HG03108 (cell line): ENCODE results near the gene HTR1B.

Experiments
- ATAC-seq: cut with Tn5 transposase; IDR thresholded peaks from one replicate; pipeline ENCODE4 v1.9.1; 2021; ENCODE audit warnings: moderate library complexity; ENCODE audit not compliant: unreplicated experiment

The HTR1B gene

GRCh38 chr6:77463308-77463860, at the start of gene HTR1B:
Gene HTR1B (minus strand): TSS chr6:77463491. CDS start chr6:77463403, 88 bp downstream.
- no peak for ATAC-seq

- no peak for ATAC-seq
Observed at GRCh38 chr6:77512554-77512953, 49.3 kb upstream of the HTR1B start.

GRCh38 chr6:77511860-77512259, 48.6 kb upstream of the HTR1B start:
- no peak for ATAC-seq

- no peak for ATAC-seq
Observed at GRCh38 chr6:77502981-77503380, 39.7 kb upstream of the HTR1B start.

- no peak for ATAC-seq
Observed at GRCh38 chr6:77492530-77492929, 29.2 kb upstream of the HTR1B start.

- ATAC-seq = no peak
Observed at GRCh38 chr6:77487808-77488425, 24.6 kb upstream of the HTR1B start.

GRCh38 chr6:77482981-77483380, 19.7 kb upstream of the HTR1B start:
- no peak for ATAC-seq

GRCh38 chr6:77474973-77475372, 11.7 kb upstream of the HTR1B start:
- ATAC-seq = no peak

GRCh38 chr6:77474286-77474956, 11.1 kb upstream of the HTR1B start:
- no peak for ATAC-seq

GRCh38 chr6:77470983-77471382, 7.7 kb upstream of the HTR1B start:
- ATAC-seq = no peak

- ATAC-seq = no peak
Observed at GRCh38 chr6:77468939-77469338, 5.6 kb upstream of the HTR1B start.

GRCh38 chr6:77466451-77467437, 3.5 kb upstream of the HTR1B start:
- no peak for ATAC-seq

GRCh38 chr6:77466055-77466450, 2.8 kb upstream of the HTR1B start:
- ATAC-seq = peak; percentile 79

GRCh38 chr6:77464495-77464867, 1.2 kb upstream of the HTR1B start:
- ATAC-seq = no peak

- no peak for ATAC-seq
Observed at GRCh38 chr6:77463861-77464494, 687 bp upstream of the HTR1B start.

- no peak for ATAC-seq
Observed at GRCh38 chr6:77462359-77463307, 658 bp downstream of the HTR1B start.

- no peak for ATAC-seq
Observed at GRCh38 chr6:77461796-77462195, 1.5 kb downstream of the HTR1B start.

- ATAC-seq = no peak
Observed at GRCh38 chr6:77458421-77458820, 4.9 kb downstream of the HTR1B start.

- no peak for ATAC-seq
Observed at GRCh38 chr6:77457720-77458349, 5.5 kb downstream of the HTR1B start.
